H9 (cell line): ENCODE data around the gene GALNT15. TPM values are rescaled to one million over a fixed set of nuclear protein-coding genes. Genes with fewer than 3 reads are reported as not detected.

Source experiments
- DNase-seq: peaks from one replicate; pipeline ENCODE4 v3.0.0-alpha.2; 2017
- H2AFZ ChIP-seq: one replicate; pipeline ENCODE4 v1.6.1; 2013; ENCODE audit warnings: mild to moderate bottlenecking, low read length, control low read depth, moderate library complexity
- H2AK5ac ChIP-seq: 2 replicates; pipeline ENCODE4 v1.6.1; 2013; ENCODE audit warnings: low read length, control low read depth, mixed read lengths; ENCODE audit not compliant: insufficient read length
- H2BK120ac ChIP-seq: one replicate; pipeline ENCODE4 v1.6.1; 2013; ENCODE audit warnings: low read depth, mild to moderate bottlenecking, low read length, control low read depth, inconsistent platforms; ENCODE audit not compliant: poor library complexity, severe bottlenecking
- H2BK12ac ChIP-seq: 2 replicates; pipeline ENCODE4 v1.6.1; 2013; ENCODE audit warnings: low read length, control low read depth, mixed read lengths, low read depth; ENCODE audit not compliant: insufficient read length
- H2BK15ac ChIP-seq: 2 replicates; pipeline ENCODE4 v1.6.1; 2013; ENCODE audit warnings: low read depth, low read length, control low read depth
- H2BK20ac ChIP-seq: one replicate; pipeline ENCODE4 v1.6.1; 2013; ENCODE audit warnings: low read depth, mild to moderate bottlenecking, low read length, control low read depth, inconsistent platforms; ENCODE audit not compliant: poor library complexity, severe bottlenecking
- H2BK5ac ChIP-seq: 2 replicates; pipeline ENCODE4 v1.6.1; 2013; ENCODE audit warnings: low read length, control low read depth, mixed read lengths; ENCODE audit not compliant: insufficient read length
- H3K14ac ChIP-seq: 2 replicates; pipeline ENCODE4 v1.6.1; 2013; ENCODE audit warnings: low read length, control low read depth; ENCODE audit not compliant: insufficient read depth
- H3K18ac ChIP-seq: 2 replicates; pipeline ENCODE4 v1.6.1; 2013; ENCODE audit warnings: low read depth, mild to moderate bottlenecking, mixed read lengths, low read length, control low read depth; ENCODE audit not compliant: insufficient read length
- H3K23ac ChIP-seq: 2 replicates; pipeline ENCODE4 v1.6.1; 2013; ENCODE audit warnings: low read length, control low read depth, mixed read lengths, low read depth; ENCODE audit not compliant: insufficient read length
- H3K23me2 ChIP-seq: 2 replicates; pipeline ENCODE4 v1.6.1; 2013; ENCODE audit warnings: low read depth, mild to moderate bottlenecking, mixed read lengths, low read length, control low read depth; ENCODE audit not compliant: insufficient read length, poor library complexity, severe bottlenecking
- H3K27ac ChIP-seq: 2 replicates; pipeline ENCODE4 v1.5.1; 2013; ENCODE audit warnings: low read length, control low read depth, mixed read lengths, low read depth; ENCODE audit not compliant: insufficient read length
- H3K27me3 ChIP-seq: 2 replicates; pipeline ENCODE4 v1.6.1; 2013; ENCODE audit warnings: low read length, control low read depth, inconsistent platforms; ENCODE audit not compliant: insufficient read depth
- H3K4ac ChIP-seq: 2 replicates; pipeline ENCODE4 v1.6.1; 2013; ENCODE audit warnings: low read depth, mild to moderate bottlenecking, control low read depth, inconsistent platforms, low read length, moderate library complexity
- H3K4me1 ChIP-seq: 2 replicates; pipeline ENCODE4 v1.6.1; 2013; ENCODE audit warnings: low read length, control low read depth, inconsistent platforms; ENCODE audit not compliant: insufficient read depth
- H3K4me2 ChIP-seq: 2 replicates; pipeline ENCODE4 v1.6.1; 2013; ENCODE audit warnings: low read length, control low read depth, mixed read lengths; ENCODE audit not compliant: insufficient read length, insufficient read depth
- H3K56ac ChIP-seq: 2 replicates; pipeline ENCODE4 v1.6.1; 2013; ENCODE audit warnings: low read depth, mild to moderate bottlenecking, mixed read lengths, low read length, control low read depth; ENCODE audit not compliant: insufficient read length
- H3K79me1 ChIP-seq: 2 replicates; pipeline ENCODE4 v1.6.1; 2013; ENCODE audit warnings: low read depth, mild to moderate bottlenecking, moderate library complexity, low read length, control low read depth, inconsistent platforms; ENCODE audit not compliant: insufficient read depth, poor library complexity, severe bottlenecking
- H3K79me2 ChIP-seq: 2 replicates; pipeline ENCODE4 v1.6.1; 2013; ENCODE audit warnings: low read length, control low read depth, inconsistent platforms; ENCODE audit not compliant: insufficient read depth
- H3K9ac ChIP-seq: 2 replicates; pipeline ENCODE4 v1.6.1; 2013; ENCODE audit warnings: low read length, control low read depth, mixed read lengths; ENCODE audit not compliant: insufficient read length; ENCODE audit errors: extremely low read depth
- H3K9me3 ChIP-seq: one replicate; pipeline ENCODE4 v1.6.1; 2013; ENCODE audit warnings: low read depth, low read length, inconsistent platforms; ENCODE audit not compliant: control insufficient read depth
- H3T11ph ChIP-seq: one replicate; pipeline ENCODE4 v1.6.1; 2013; ENCODE audit warnings: mild to moderate bottlenecking, low read length, control low read depth, inconsistent platforms
- H4K20me1 ChIP-seq: one replicate; pipeline ENCODE4 v1.6.1; 2013; ENCODE audit not compliant: control insufficient read depth, insufficient read length, insufficient read depth
- H4K5ac ChIP-seq: 2 replicates; pipeline ENCODE4 v1.6.1; 2013; ENCODE audit warnings: low read depth, mild to moderate bottlenecking, mixed read lengths, low read length, control low read depth; ENCODE audit not compliant: insufficient read length
- H4K8ac ChIP-seq: replicated peaks from 2 replicates; pipeline ENCODE4 v1.6.1; 2013; ENCODE audit warnings: low read length, control low read depth, mixed read lengths, low read depth; ENCODE audit not compliant: insufficient read length
- H4K91ac ChIP-seq: 2 replicates; pipeline ENCODE4 v1.6.1; 2013; ENCODE audit warnings: low read depth, mild to moderate bottlenecking, moderate library complexity, mixed read lengths, low read length, control low read depth; ENCODE audit not compliant: insufficient read length
- H3K27ac Mint-ChIP-seq, 3 experiments: 2 replicates in 2 of 3; 3 replicates in 1 of 3; pipeline ENCODE4 v1.8.0; 2020 to 2021; ENCODE audit warnings: mixed read lengths in 3 of 3, mild to moderate bottlenecking in 1 of 3, moderate library complexity in 1 of 3
- H3K27me3 Mint-ChIP-seq: 2 replicates; pipeline ENCODE4 v1.8.0; 2021; ENCODE audit warnings: low read depth, mild to moderate bottlenecking, moderate library complexity, mixed read lengths
- H3K36me3 Mint-ChIP-seq, 3 experiments: 2 replicates in 2 of 3; 3 replicates in 1 of 3; pipeline ENCODE4 v1.8.0; 2020 to 2021; ENCODE audit warnings: low read depth in 3 of 3, mixed read lengths in 3 of 3; ENCODE audit not compliant: insufficient read depth in 1 of 3
- H3K4me1 Mint-ChIP-seq, 2 experiments: 2 replicates each; pipeline ENCODE4 v1.8.0; 2020; ENCODE audit warnings: mixed read lengths in 2 of 2
- H3K4me3 Mint-ChIP-seq, 2 experiments: 2 replicates in 1 of 2; 3 replicates in 1 of 2; pipeline ENCODE4 v1.8.0; 2020 to 2021; ENCODE audit warnings: mild to moderate bottlenecking in 2 of 2, mixed read lengths in 2 of 2, moderate library complexity in 1 of 2
- H3K9me3 Mint-ChIP-seq, 2 experiments: 2 replicates in 1 of 2; 3 replicates in 1 of 2; pipeline ENCODE4 v1.8.0; 2020; ENCODE audit warnings: mild to moderate bottlenecking in 2 of 2, mixed read lengths in 2 of 2, moderate library complexity in 1 of 2
- WGBS: extraction: QIAGEN DNeasy Blood & Tissue Kit; methylation state at CpG from one replicate; pipeline ENCODE4 v1.1.7; 2013; ENCODE audit warnings: missing lambda C conversion rate, low lambda C conversion rate, mixed read lengths; ENCODE audit not compliant: insufficient read length; ENCODE audit errors: extremely low coverage; 5-methylcytosine and 5-hydroxymethylcytosine counted together
- total RNA-seq: library from RNA; stranded (reverse); gene quantifications from 2 replicates; pipeline ENCODE4 v1.2.1, GENCODE V29; 2021
- TF ChIP-seq, protein P1 (sequence below): fragments of 200-600 bp; sonication (generic); conservative IDR thresholded peaks from 3 replicates; pipeline ENCODE4 v1.8.0; 2021; ENCODE audit warnings: antibody characterized with exemption, mild to moderate bottlenecking

Gene GALNT15
- total RNA-seq, 1 experiment from 2014 or later: 0.04 TPM

DNA sequence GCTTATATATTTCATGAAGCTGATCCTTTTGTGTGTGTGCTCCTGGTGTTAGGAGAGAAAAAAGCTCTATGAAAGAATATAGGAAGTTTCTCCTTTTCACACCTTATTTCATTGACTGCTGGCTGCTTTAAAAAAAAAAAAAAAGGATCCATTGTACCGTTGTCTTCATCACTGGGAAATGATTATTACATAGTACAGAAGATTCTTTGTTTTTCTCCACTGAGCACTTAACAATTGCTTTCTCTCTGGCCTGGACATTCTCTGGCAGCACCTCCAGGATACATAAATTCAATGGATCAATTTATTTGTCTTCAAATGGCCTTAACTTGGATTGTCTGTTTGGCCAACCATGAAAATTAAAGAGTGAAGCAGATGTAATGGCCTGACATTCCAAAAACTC is 53.1 kb downstream of the GALNT15 start:
- Mint-ChIP-seq H3K27ac (no peak overlapping the region), H3K9me3 (no peaks in the 10 kb centered on the region), H3K27me3 (0 out of 2 replicates have a peak, but pooled peaks cover 1% of the 10 kb centered on the region), H3K36me3 (no peaks in the 10 kb centered on the region), H3K4me3 (no peak overlapping the region), H3K4me1 (peaks cover 2 to 3% of the 10 kb centered on the region in 2 experiments; a peak in 1 of 4 replicates)
- Histone ChIP-seq H4K91ac (no peak overlapping the region), H2BK12ac (no peak overlapping the region), H3T11ph (no peak overlapping the region), H3K14ac (no peak overlapping the region), H4K8ac (no peak overlapping the region), H3K4me1 (peaks cover 2% of the 10 kb centered on the region; the same call in 1 of the 2 replicates), H4K20me1 (no peaks in the 10 kb centered on the region), H3K4ac (no peak overlapping the region), H3K27ac (no peak overlapping the region), H2AK5ac (no peak overlapping the region), H2BK15ac (no peak overlapping the region), H3K23me2 (no peaks in the 10 kb centered on the region), H2BK120ac (no peak overlapping the region), H3K79me2 (no peaks in the 10 kb centered on the region), H3K56ac (no peak overlapping the region), H2AFZ (no peak overlapping the region), H3K9me3 (no peaks in the 10 kb centered on the region), H3K23ac (no peak overlapping the region), H2BK5ac (no peak overlapping the region), H3K4me2 (no peak overlapping the region), H3K9ac (no peak overlapping the region), H2BK20ac (no peak overlapping the region), H3K27me3 (no peaks in the 10 kb centered on the region), H3K18ac (no peak overlapping the region), H4K5ac (no peak overlapping the region), H3K79me1 (no peaks in the 10 kb centered on the region)
- no peak for DNase-seq
- TF ChIP-seq, protein P1, sequence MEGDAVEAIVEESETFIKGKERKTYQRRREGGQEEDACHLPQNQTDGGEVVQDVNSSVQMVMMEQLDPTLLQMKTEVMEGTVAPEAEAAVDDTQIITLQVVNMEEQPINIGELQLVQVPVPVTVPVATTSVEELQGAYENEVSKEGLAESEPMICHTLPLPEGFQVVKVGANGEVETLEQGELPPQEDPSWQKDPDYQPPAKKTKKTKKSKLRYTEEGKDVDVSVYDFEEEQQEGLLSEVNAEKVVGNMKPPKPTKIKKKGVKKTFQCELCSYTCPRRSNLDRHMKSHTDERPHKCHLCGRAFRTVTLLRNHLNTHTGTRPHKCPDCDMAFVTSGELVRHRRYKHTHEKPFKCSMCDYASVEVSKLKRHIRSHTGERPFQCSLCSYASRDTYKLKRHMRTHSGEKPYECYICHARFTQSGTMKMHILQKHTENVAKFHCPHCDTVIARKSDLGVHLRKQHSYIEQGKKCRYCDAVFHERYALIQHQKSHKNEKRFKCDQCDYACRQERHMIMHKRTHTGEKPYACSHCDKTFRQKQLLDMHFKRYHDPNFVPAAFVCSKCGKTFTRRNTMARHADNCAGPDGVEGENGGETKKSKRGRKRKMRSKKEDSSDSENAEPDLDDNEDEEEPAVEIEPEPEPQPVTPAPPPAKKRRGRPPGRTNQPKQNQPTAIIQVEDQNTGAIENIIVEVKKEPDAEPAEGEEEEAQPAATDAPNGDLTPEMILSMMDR: no peak
- no CpG with 5 or more reads among the region's 1 CpG for WGBS
